ENCODE measurements around the gene MYO1E.

Gene MYO1E

DNA sequence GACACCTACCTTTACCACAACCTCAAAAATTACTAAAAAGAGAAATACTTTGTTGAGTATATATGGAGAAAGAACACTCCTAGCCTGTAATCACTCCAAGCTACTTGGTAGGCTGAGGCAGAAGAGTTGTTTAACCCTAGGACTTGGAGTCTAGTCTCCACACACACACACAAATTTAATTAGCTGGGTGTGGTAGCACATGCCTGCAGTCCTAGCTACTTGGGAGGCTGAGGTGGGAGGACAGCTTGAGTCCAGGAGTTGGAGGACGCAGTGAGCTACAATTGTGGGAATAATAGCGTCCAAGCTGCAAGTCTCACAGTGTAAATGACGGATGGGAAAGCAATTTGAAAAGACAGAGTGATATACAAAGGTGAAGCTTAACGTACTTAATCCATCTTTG lies 115.5 kb downstream of the MYO1E start:
- ATAC-seq, result no peak
- TF ChIP-seq CSDC2 (CRISPR knock-in tag; IDR thresholded peaks at IDR 0.05), result no peak
- no peak for TF ChIP-seq ZFP3 (CRISPR knock-in tag; IDR thresholded peaks at IDR 0.05)
- TF ChIP-seq, protein P1, sequence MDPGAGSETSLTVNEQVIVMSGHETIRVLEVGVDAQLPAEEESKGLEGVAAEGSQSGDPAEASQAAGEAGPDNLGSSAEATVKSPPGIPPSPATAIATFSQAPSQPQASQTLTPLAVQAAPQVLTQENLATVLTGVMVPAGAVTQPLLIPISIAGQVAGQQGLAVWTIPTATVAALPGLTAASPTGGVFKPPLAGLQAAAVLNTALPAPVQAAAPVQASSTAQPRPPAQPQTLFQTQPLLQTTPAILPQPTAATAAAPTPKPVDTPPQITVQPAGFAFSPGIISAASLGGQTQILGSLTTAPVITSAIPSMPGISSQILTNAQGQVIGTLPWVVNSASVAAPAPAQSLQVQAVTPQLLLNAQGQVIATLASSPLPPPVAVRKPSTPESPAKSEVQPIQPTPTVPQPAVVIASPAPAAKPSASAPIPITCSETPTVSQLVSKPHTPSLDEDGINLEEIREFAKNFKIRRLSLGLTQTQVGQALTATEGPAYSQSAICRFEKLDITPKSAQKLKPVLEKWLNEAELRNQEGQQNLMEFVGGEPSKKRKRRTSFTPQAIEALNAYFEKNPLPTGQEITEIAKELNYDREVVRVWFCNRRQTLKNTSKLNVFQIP (CRISPR knock-in tag; IDR thresholded peaks at IDR 0.05; ENCODE audit: borderline replicate concordance, low read depth), result no peak
- TF ChIP-seq PPARA (CRISPR knock-in tag; IDR thresholded peaks at IDR 0.05; ENCODE audit: borderline replicate concordance), result no peak
- TF ChIP-seq ZNF70 (CRISPR knock-in tag; IDR thresholded peaks at IDR 0.05), result no peak
- TF ChIP-seq ZFP30 (CRISPR knock-in tag; IDR thresholded peaks at IDR 0.05), result no peak

DNA sequence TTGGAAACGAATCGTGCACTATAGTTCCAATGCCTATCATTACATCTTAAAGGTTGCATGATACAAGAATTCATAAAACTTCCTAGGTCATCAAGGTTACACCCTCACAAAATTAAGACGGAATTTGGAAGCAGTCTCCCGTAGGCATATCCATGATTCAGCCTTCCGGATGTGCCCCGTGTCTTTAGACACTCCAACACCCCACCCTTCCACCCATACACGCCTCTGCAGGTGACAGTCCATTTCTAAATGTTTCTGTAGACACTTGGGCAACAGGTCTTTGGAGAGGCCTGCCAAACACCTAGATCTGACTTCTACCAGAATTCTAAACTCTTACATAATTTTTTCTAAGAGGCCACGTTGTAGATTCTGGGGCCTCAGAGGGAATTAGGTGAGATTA lies 116.2 kb downstream of the MYO1E start:
- no peak for ATAC-seq
- TF ChIP-seq, protein P1 (CRISPR knock-in tag; IDR thresholded peaks at IDR 0.05; ENCODE audit: borderline replicate concordance, low read depth), result no peak
- TF ChIP-seq PPARA (CRISPR knock-in tag; IDR thresholded peaks at IDR 0.05; ENCODE audit: borderline replicate concordance) (no peak), ZFP3 (CRISPR knock-in tag; IDR thresholded peaks at IDR 0.05) (no peak), SNAI2 (CRISPR knock-in tag; IDR thresholded peaks at IDR 0.05) (no peak), ZNF8 (CRISPR knock-in tag; IDR thresholded peaks at IDR 0.05) (no peak), ARNTL (CRISPR knock-in tag; IDR thresholded peaks at IDR 0.05; ENCODE audit: borderline replicate concordance, low read depth) (no peak), GLIS3 (CRISPR knock-in tag; IDR thresholded peaks at IDR 0.05) (no peak), CSDC2 (CRISPR knock-in tag; IDR thresholded peaks at IDR 0.05) (no peak), TCF4 (CRISPR knock-in tag; IDR thresholded peaks at IDR 0.05; ENCODE audit: borderline replicate concordance) (no peak), ESRRG (CRISPR knock-in tag; IDR thresholded peaks at IDR 0.05) (no peak)
- TF ChIP-seq, protein P2, sequence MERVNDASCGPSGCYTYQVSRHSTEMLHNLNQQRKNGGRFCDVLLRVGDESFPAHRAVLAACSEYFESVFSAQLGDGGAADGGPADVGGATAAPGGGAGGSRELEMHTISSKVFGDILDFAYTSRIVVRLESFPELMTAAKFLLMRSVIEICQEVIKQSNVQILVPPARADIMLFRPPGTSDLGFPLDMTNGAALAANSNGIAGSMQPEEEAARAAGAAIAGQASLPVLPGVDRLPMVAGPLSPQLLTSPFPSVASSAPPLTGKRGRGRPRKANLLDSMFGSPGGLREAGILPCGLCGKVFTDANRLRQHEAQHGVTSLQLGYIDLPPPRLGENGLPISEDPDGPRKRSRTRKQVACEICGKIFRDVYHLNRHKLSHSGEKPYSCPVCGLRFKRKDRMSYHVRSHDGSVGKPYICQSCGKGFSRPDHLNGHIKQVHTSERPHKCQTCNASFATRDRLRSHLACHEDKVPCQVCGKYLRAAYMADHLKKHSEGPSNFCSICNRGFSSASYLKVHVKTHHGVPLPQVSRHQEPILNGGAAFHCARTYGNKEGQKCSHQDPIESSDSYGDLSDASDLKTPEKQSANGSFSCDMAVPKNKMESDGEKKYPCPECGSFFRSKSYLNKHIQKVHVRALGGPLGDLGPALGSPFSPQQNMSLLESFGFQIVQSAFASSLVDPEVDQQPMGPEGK (CRISPR knock-in tag; IDR thresholded peaks at IDR 0.05; ENCODE audit: borderline replicate concordance), result no peak
- TF ChIP-seq, protein P3, sequence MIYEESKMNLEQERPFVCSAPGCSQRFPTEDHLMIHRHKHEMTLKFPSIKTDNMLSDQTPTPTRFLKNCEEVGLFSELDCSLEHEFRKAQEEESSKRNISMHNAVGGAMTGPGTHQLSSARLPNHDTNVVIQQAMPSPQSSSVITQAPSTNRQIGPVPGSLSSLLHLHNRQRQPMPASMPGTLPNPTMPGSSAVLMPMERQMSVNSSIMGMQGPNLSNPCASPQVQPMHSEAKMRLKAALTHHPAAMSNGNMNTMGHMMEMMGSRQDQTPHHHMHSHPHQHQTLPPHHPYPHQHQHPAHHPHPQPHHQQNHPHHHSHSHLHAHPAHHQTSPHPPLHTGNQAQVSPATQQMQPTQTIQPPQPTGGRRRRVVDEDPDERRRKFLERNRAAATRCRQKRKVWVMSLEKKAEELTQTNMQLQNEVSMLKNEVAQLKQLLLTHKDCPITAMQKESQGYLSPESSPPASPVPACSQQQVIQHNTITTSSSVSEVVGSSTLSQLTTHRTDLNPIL (CRISPR knock-in tag; IDR thresholded peaks at IDR 0.05; ENCODE audit: low read depth), result no peak
- TF ChIP-seq, protein P4, sequence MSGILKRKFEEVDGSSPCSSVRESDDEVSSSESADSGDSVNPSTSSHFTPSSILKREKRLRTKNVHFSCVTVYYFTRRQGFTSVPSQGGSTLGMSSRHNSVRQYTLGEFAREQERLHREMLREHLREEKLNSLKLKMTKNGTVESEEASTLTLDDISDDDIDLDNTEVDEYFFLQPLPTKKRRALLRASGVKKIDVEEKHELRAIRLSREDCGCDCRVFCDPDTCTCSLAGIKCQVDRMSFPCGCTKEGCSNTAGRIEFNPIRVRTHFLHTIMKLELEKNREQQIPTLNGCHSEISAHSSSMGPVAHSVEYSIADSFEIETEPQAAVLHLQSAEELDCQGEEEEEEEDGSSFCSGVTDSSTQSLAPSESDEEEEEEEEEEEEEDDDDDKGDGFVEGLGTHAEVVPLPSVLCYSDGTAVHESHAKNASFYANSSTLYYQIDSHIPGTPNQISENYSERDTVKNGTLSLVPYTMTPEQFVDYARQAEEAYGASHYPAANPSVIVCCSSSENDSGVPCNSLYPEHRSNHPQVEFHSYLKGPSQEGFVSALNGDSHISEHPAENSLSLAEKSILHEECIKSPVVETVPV (CRISPR knock-in tag; IDR thresholded peaks at IDR 0.05), result no peak

DNA sequence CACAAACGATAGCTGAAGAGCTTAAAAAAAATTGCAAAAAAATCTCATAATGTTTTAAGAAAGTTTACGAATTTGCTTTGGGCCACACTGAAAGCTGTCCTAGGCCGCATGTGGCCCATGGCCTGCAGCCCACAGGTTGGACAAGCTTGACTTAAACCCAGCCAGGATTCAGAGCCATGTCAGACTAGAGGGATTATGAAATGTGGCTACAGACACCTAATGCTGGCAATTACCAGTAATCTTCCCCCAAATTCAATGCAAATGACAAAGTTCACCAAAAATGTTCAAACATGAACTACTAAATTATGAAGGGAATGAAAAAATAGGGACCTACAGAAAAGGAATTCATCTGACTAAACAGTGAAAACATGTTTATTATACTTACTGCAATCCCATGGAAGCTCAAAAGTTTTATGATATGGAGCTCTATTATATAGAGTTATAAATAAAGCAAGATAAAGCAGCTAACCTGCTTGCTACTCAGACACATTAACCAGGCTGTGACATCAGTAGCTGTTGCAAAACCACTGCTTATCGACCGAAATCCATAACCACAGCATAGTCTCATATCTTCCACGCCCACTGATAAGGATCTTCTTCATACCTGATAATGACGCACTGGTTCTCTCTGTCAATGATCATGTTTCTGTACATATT lies 116.9 kb downstream of the MYO1E start:
- TF ChIP-seq, protein P4 (CRISPR knock-in tag; IDR thresholded peaks at IDR 0.05), result no peak
- no peak for TF ChIP-seq SNAI2 (CRISPR knock-in tag; IDR thresholded peaks at IDR 0.05)
- TF ChIP-seq ZNF70 (CRISPR knock-in tag; IDR thresholded peaks at IDR 0.05), result no peak
- TF ChIP-seq ZNF565 (CRISPR knock-in tag; conservative IDR thresholded peaks at IDR 0.05; ENCODE audit: low read depth), result no peak
- TF ChIP-seq BACH2 (CRISPR knock-in tag; IDR thresholded peaks at IDR 0.05; ENCODE audit: borderline replicate concordance), result no peak
- TF ChIP-seq RARB (CRISPR knock-in tag; IDR thresholded peaks at IDR 0.05), result no peak
- TF ChIP-seq, protein P1 (CRISPR knock-in tag; IDR thresholded peaks at IDR 0.05; ENCODE audit: borderline replicate concordance, low read depth), result no peak
- TF ChIP-seq PPARA (CRISPR knock-in tag; IDR thresholded peaks at IDR 0.05; ENCODE audit: borderline replicate concordance), result no peak
- TF ChIP-seq ESRRG (CRISPR knock-in tag; IDR thresholded peaks at IDR 0.05), result no peak
- no peak for TF ChIP-seq TOX (CRISPR knock-in tag; IDR thresholded peaks at IDR 0.05; ENCODE audit: borderline replicate concordance)
- TF ChIP-seq ZFP30 (CRISPR knock-in tag; IDR thresholded peaks at IDR 0.05), result no peak
- no peak for TF ChIP-seq ISL1 (CRISPR knock-in tag; IDR thresholded peaks at IDR 0.05)
- no peak for TF ChIP-seq ZNF8 (CRISPR knock-in tag; IDR thresholded peaks at IDR 0.05)
- TF ChIP-seq ARNTL (CRISPR knock-in tag; IDR thresholded peaks at IDR 0.05; ENCODE audit: borderline replicate concordance, low read depth), result no peak
- TF ChIP-seq TCF4 (CRISPR knock-in tag; IDR thresholded peaks at IDR 0.05; ENCODE audit: borderline replicate concordance), result no peak
- TF ChIP-seq, protein P2 (CRISPR knock-in tag; IDR thresholded peaks at IDR 0.05; ENCODE audit: borderline replicate concordance), result no peak
- no peak for ATAC-seq
